HG02763 (cell line): ENCODE results near the gene TEAD1.
"Not testable (repeated sequence)": the region's sequence is repeated elsewhere in the genome, so short reads cannot be mapped to it uniquely, and the experiment has no call there.

ENCODE experiments used
- ATAC-seq: cut with Tn5 transposase; IDR thresholded peaks from one replicate; pipeline ENCODE4 v1.9.1; 2021; ENCODE audit warnings: mild to moderate bottlenecking, moderate library complexity; ENCODE audit not compliant: unreplicated experiment

Gene TEAD1

DNA sequence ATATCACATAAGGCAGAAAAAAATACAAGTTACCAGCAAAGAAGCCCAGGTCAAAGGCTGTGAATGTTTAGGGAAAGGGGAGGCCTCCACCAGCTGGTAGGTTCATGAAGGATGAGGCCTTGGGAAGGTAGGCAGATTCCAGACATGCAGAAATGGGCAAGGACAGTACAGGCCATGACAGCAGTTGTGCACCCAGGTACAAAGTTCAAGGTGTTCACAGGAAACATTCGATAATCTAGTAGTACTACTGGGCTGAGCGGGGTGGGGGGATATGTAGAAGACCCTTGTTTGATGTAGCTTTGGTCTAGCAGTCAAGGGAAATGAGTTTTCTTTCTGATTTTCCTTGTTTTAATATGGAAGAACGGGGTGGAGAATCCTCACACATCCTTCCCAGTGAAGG lies 182.1 kb downstream of the TEAD1 start:
- ATAC-seq, result no peak

DNA sequence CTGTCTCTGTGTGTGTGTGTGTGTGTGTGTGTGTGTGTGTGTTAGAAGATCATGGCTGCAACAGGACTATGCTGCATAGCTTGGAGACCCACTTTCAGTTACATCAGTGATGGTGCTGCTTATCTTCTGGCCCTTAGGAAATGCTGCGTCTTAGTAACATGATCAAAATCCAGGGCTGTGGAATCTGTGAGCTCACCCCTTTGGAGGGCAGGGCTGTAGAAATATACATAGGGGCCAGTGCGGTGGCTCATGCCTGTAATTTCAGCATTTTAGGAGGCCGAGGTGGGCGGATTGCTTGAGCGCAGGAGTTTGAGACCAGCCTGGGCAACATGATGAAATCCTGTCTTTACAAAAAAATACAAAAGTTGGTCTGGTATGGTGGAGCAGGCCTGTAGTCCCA lies 183.4 kb downstream of the TEAD1 start:
- ATAC-seq, result no peak

DNA sequence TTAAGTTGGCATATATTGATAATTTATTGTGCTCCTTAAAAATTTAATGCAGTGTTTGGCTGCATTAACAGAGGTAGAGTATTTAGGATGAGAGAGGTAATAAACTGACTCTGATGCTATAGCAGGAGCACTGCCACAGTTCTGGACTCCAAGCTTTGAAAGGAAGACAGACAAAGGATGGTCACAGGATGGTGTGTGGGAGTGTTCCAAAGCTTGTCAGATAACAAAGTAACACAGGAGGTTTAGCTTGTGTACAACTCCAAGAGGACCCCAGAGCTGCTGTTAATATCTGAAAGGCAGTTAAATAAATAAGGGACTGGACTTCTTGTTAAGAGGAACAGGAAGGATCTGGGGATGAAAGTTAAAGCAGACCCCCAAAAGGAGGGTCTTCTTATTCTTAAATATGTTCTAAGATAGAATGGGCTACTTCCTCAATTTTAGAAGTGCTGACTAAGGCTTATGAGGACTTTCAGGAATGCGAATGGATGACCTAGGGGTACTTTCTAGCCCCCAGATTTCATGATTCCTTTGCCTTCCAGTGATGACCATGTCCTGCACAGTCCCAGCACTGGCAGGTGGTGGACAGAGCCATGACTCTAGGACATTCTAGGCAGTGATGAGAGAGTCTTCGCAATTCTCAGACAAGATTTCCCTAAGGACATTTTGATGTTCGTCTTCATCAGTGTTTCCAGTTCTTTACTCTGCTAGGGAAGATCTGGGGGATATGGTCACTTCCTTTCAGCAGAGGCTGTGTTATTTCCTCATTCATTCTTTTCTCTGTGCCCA lies 185.8 kb downstream of the TEAD1 start:
- ATAC-seq, result no peak

DNA sequence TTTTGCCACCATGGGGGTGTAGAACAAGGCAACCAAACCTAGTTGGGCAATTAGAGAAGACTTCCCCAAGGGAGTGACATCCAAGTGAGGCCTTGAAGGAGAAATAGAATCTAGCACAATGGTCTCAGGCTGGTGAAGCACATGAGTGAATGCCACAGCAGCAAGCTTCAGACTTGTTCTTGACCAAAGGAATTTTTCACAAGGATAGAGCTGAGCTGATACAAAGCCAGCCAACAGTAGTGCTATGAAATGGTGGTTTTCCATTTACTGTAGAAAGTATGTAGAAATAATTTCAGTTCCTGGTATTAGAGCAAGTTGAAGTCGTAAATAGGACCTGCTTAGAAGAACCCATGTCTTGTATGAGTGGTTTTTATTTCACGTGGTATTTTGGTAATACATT lies 186.6 kb downstream of the TEAD1 start:
- no peak for ATAC-seq

DNA sequence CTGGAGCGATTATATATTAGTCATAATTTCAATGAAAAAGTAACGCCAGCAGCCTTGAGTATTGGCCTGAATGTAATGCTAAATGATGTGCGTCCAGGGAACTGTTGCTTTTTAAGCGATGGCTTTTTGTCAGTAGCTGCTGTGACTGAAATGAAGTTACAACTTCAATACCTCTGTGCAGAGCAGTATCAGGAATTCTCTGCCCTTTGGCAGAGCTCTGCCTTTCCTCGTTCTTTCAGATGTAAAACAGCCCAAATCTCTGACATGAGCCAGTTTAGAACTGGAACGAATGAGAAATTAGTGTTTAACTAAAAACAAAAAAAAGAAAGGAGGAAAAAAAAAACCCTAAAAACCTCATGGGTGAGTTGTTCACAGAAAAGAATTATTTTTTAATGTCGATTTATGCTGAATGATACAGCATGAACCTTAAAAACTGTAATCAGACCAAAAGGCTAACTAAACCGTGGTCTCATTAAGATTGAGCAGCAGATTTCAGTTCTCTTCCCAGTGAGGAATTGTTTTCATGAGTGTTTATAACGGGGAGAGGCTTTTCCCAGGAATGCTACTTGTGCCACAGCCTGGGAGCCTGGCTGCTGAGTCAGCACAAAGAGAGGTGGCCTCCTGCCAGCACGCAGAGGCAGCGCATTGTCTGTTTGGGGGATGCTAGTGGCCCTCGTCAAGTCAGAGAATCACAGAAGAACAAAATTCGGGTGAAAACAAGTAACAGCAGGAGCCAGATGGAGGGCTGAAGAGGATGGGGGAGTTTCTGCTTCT lies 188.7 kb downstream of the TEAD1 start:
- no peak for ATAC-seq

DNA sequence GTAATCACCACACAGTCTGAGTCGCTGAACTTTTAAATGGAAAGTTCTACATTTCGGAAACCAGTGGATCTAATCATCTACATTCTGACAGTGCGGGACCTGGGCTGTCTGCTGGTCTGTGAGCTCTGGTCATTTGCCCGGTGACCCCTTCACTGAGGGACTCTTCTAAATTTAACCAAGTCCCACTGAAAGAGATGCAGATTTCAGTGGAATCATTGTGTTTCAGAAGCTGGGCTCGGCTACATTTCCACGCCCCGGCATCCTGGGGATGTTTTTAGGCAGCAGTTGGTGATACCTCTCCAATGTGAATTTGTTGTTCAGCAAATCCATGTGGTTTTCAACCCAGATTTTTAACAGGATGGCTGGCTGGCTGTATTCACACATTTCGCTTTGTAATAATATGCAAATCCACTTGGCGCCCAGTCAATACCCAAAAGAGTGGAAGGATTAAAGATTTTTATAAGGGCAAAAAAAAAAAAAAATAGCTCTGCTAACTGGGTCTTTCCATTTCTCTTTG lies 189.4 kb downstream of the TEAD1 start:
- no peak for ATAC-seq

DNA sequence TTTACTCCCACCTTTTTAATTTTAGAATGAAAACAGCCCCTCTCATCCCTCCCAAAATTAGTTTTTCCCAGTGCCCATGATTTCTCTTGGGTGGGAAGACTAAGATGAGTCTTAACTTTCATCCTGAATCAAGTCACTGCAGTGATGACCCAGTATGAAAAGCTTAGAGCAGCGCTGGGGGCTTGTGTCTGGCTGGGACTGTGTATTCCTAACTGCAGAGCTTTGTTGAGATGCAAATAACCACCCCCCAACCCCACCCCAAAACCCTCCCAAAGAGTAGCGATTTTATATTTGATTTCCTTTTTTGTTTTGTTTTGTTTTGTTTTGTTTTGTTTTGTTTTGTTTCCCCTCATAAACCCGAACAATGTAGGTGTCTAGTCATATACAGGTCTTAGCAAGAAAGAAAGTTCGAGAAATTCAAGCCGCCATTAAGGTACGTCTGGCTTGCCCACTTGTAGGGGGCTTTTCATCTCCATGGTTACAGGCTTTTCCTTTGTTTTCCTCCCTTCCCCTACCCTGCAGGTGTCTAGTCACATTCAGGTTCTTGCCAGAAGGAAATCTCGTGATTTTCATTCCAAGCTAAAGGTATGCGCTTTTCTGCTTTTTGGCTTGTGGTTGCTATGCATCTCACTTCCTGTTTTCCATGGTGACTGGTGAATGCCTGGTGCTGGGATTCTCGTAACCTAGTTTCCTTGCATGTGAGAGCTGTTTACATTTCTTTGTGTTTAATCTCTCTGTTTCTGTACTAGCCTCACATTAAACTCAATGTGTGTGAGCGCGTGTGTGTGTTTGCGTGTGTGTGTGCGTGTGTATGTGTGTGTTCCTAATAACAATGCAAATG lies 190.3 kb downstream of the TEAD1 start:
- ATAC-seq, result no peak

DNA sequence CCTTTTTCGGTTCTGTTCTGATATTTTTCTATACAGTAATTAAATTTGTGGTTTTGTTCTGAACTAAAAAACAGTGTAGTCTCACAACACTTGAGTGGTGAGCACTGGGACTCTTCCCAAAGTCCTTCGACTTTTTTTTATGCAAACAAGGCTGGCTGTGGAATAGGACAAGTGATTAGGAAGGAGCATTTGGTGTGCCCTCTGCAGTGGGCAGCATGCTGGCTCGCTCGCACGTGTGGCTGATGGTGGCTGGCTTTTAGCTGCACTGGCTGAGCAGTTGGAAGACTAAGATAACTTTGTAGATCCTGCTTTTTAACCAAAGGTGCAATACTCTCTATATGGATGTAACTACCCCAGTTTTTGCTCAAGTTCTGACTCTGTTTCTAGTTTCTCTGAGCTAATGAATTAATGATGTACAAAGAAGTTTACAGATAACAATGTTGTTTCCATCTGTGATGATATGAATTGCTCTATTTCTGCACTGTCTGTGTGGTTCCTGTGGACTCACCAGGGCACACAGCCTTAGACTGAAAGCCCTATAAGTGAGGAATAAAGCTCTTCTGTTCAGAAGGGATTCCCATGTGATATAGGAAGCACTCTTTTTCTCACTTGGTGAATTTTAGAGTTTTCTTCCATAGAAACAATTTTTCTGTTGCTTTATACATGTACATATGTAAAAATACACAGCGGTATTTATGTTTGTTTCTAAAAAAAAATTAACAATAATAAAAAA lies 191.8 kb downstream of the TEAD1 start:
- no peak for ATAC-seq

DNA sequence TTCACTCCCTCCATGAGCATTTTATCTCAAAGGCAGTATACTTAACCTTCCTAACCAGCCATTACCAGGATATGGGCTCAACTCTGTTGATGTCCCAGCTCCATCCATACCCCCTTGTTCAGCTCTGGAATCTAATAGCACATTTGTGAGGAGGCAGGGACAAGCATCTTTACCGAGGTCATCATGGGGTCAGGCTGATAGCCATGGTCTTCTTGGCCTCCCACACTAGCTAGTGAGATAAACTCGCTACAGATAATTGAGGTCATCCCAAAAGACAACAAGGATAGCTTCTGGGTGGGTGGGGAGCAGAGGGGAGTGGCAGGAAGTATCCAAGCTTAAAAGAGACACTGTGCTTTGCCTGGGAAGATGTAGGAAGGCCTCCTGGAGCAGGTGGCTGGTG lies 193.3 kb downstream of the TEAD1 start:
- no peak for ATAC-seq

DNA sequence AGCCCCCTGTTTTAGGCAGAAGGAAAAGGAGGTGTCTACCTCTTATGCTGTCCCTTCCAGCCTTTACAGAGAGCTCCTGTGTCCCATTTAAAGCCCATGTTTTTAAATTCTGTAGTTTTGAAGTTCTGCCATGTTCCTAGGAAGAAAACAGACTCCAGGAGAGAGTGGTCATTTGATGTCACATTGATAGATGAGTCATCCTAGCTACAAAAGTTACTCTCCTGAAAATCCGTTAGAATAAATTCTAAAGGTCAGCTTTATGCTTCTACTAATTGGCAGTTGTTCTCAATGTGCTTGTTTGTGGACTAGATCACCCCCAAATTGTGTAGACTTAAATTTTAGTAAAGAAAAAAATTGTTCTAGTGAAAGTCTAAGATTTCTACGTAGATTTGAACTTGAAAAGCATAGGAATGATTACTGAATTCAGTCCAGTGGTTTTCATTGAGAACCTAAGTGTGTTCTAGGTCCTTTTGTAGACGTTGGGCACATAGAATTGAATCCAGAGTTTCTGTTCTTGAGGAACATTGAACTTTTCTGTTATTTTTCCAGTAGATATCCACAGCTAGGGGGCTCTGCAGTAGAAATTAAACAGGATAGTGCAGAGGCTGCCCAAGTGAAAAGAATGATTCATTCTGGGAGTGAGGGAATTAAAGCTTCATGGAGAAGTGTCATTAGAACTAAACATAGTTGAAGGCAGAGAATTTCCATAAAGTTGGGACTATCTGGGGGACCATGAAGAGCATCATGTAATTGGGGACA lies 194.3 kb downstream of the TEAD1 start:
- no peak for ATAC-seq

DNA sequence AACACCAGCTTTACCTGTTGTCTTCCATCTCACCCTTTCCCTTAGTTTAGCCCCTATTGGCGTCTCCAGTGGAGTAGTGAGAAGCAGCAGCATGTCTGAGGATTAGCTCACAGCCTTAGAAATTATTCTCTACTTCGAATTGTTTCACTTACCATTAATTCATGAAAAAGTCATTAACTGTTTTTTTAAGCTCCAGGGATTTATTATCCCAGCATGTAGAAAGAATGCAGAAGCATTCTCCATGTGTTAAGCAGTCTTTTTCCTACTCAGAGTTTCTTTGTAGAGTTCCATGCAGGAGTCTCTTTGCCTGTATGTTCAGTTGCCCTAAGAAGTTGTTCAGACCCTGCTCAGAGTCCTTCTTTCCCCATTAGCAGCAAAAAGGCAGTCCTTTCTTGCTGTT lies 197.0 kb downstream of the TEAD1 start:
- no peak for ATAC-seq

DNA sequence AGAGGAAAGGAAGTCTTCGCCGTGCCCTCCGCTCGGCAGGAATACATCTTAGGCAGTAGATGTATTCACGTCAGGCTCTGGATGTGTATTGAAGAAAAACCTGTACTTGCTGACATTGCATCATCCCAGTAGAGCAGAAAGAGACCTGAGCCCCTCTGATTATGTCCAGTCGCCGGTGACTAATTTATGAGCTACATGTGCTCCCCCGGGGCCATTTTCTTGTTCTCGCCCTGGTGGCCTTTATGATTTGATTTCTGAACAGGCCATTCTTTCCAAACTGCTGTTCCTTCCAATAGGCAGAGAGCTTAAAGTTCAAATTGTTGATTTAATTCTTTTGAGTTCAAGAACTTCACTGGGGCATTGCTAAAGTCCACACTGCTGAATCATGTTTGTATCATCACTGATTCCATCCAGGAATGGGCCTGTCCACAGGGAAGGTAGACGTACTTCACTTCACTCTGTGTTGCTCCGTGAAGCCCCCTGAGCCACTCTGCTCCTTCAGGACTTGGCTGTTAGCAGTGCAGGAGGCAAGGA lies 197.6 kb downstream of the TEAD1 start:
- no peak for ATAC-seq

DNA sequence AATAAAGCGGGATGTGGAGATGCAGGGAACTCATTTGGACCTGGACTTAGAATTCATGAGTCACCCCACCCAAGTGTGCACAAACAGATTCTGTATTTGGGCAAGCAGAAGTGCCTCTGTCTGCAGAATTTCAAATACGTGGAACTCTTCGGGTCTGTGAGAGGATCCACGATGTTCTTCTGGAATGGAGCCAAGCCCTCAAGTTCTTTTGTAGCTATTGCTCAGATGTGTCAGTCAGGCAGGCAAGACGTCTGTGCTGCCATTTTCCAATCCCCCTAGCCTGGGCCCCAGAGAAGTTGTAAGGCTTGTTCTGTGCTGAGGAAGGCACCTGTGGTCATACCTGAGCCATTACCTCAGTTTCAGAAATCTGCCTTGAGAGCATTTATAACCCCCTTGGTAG lies 202.1 kb downstream of the TEAD1 start:
- ATAC-seq, result no peak

DNA sequence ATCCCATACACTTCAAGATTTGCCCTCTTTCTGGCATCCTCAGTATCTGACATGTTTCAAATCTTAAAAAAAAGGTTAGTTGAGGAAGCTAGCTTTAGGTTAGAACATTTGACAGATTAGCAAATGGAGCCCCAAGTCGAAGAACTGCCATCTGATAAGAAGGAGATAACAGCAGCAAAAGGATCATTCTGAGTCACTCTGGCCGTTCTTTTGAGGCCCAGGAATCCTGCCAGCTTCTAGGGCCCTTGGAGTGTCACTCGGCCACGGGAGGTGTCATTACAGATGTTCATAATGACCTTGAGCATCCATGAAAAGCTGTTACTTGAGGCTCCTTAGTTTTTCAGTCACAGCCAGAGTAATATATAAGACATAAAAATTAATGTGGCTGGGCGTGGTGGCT lies 202.8 kb downstream of the TEAD1 start:
- no peak for ATAC-seq

DNA sequence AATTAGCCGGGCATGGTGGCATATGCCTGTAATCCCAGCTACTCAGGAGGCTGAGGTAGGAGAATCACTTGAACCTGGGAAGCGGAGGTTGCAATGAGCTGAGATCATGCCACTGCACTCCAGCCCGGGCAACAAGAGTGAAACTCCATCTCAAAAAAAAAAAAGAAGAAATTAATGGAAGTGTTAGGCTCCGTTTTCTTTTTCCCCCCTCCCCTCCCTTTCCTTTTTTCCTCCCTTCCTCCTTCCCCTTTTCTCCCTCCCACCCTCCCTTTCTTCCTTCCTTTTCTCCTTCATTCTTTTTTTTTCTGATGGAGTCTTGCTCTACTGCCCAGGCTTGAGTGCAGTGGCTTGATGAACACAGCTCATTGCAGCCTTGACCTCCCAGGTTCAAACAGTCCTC lies 203.3 kb downstream of the TEAD1 start:
- ATAC-seq, result not testable (repeated sequence)

DNA sequence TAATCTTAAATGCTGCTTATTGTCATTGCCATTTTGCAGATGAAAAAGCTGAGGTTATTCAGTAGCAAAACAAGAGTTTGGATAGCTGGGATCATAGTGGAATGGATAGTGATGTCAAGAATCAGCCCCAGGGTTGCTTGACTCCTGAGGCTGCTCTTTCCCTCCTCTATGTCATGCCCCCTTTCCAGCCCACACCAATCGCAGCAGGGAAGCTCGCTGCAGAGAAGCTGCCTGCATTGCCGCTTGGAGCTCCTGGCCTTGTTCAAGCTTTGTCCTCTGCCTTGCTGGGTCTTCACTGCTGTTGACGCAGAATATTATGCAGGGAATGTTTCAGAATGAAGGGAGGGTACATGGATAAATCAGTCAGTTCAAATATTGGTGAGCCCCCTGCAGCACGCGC lies 206.1 kb downstream of the TEAD1 start:
- no peak for ATAC-seq

DNA sequence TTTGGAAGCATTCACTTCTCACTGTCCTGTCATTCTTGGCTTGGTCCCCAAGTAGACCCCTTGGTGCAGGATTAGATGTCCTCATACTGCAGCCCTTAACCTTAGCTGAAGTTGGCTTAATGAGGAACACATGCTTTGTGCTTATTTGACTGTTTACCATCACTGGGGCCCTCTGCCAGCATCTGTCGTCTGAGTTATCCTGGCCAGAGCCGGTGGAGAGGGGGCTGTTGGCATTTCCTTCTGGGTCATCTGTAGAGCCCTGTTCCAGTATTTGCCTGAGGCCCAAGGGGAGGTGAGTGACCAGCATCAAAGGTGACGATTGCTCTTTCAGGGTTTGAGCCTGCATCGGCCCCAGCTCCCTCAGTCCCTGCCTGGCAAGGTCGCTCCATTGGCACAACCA lies 208.4 kb downstream of the TEAD1 start:
- no peak for ATAC-seq

DNA sequence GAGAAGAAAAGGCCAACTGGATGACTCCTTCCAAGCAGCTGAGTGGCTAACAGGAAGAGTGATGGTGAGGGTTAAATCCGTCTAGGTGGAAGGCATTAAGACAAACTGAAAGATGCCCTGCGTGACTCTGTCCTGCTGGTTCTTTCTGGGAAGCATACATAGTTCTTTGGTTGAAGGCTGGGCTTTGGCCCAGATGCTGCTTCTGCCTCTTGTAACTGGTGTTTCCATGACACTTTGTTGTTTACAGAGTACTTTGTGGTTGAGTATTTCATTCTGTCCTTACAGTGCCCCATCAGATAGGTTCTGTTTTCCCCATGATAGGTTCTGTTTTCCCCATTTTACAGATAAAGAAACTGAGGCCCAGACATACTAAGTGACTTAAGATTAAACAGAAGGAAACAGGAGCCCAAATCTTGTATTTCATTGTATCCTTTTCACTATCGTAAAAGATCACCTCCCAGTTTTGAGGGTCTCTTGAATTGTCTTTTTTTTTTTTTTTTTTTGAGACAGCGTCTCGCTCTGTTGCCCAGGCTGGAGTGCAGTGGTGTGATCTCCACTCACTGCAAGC lies 210.6 kb downstream of the TEAD1 start:
- ATAC-seq, result no peak

DNA sequence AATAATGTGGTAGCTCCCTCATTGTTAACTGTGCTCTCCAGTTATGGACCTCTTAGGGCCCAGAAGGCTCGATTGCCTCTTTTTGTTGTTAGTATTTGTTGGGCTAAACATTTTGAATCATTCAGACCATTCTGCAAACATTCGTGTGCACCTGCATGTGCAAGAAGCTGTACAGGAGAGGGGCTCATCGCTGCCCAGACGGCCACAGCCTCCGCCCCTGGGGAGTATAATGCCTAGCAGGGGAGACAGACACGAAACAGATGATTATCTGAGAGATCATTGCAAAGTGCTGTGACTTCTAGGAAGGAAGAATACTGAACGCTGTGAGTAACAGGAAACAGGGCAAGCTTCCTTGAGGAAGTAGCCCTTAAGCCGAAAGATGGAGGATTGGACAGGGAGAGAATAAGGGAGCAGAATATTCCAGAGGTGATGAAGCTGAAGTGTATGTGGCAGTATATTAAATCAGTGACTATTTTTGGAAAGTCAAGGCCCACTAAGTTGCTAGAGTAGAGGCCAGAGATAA lies 211.6 kb downstream of the TEAD1 start:
- ATAC-seq, result no peak
